Fibroblast of villous mesenchyme (primary cell): ENCODE results near the gene FHOD3. TPM values are rescaled to one million over a fixed set of nuclear protein-coding genes. Genes with fewer than 3 reads are reported as not detected.

Experiments
- DNase-seq: peaks from one replicate; pipeline ENCODE4 v3.0.0-alpha.2; 2010; ENCODE audit warnings: low read depth
- H3K4me3 ChIP-seq: 2 replicates; pipeline ENCODE4 v1.5.1; 2011; ENCODE audit warnings: low read depth, mild to moderate bottlenecking, low read length
- CTCF ChIP-seq: IDR thresholded peaks from 2 replicates; pipeline ENCODE4 v1.5.1; 2012; ENCODE audit warnings: low read depth, mild to moderate bottlenecking, low read length; ENCODE audit not compliant: insufficient read depth
- total RNA-seq: library from RNA; depleted of rRNA; stranded (reverse); fragments of >200 nt; gene quantifications from 2 replicates; pipeline ENCODE4 v1.2.3, GENCODE V29; 2012

Gene FHOD3
- total RNA-seq, 1 donor: 5.2 TPM

GRCh38 chr18:36327352-36328316, 30.1 kb downstream of the FHOD3 start:
- DNase-seq: no peak
- no peak for TF ChIP-seq CTCF
- H3K4me3 ChIP-seq: no peak overlapping the region

- no peak for DNase-seq
- no peak for TF ChIP-seq CTCF
- H3K4me3 ChIP-seq: no peak overlapping the region
Measured at GRCh38 chr18:36328385-36328858, 30.9 kb downstream of the FHOD3 start.

DNA sequence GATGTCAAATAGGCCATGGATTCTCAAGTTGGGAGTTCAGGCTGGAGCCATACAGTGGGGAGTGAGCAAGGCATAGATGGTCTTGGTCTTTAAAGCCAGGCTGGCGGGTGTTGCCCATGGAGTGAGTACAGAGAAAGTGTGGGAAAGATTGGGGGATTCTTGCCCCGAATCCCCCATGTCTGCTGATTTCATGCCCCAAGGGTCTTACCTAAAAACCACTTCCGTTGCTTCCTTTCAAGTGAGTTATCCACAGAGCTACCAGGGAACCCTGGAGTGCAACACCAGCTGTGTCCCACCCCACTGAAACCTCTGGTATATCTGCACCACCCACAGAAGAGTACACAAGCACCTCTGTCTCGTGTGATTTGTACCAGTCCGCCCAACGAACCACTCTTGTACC, 31.4 kb downstream of the FHOD3 start:
- no peak for TF ChIP-seq CTCF
- H3K4me3 ChIP-seq: no peak overlapping the region
- DNase-seq: no peak

DNA sequence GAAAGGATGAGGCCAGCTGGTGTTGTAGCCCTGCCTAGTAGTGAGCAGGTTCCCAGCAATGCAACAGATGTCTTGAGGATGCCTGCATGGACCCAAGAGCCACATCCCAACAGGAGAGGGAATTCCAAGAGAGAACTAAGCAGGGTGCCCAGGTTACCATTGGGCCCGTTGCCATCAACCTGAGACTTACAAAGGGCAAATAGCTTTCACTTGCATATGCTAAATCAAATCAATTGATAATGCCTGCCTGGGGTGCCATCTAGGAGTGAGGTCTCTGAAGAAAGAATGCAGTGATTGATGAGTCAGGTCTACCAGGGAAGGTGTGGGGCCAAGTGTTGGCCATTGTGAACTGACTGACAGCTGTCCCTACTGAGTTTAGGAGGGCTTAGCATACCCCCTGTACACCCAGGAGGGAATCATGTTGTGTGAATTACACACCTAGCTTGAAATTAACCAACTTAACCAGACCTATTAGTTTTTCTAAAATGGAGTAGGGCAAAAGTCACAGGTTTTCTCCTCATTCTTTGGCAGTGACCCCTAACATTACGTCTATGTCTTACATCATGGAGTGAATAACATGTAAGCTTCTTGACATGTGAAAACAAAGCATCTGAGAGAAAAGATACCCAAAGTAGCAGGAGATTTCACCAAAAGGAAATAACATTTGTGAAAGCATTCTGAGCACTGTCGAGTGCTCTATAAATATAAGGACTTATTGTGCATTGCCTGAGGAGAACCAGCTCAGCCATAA, 32.3 kb downstream of the FHOD3 start:
- no peak for TF ChIP-seq CTCF
- no peak for DNase-seq
- H3K4me3 ChIP-seq: no peak overlapping the region

GRCh38 chr18:36330435-36331052, 33.0 kb downstream of the FHOD3 start:
- no peak for TF ChIP-seq CTCF
- no peak for DNase-seq

GRCh38 chr18:36331521-36331971, 34.0 kb downstream of the FHOD3 start:
- TF ChIP-seq CTCF: no peak
- H3K4me3 ChIP-seq: no peak overlapping the region
- no peak for DNase-seq

More at GRCh38 chr18:36330435-36331052, 33.0 kb downstream of the FHOD3 start:
- H3K4me3 ChIP-seq: no peak overlapping the region
